Measurements from ENCODE around the gene TRIM59.

GRCh38 chr3:160413613-160414248 is 35.9 kb downstream of the TRIM59 start:
- TF ChIP-seq CTCF (IDR thresholded peaks at IDR 0.05 in 4 of 5, conservative IDR thresholded peaks at IDR 0.05 in 1 of 5) (peak; percentile 55 to 87 (median 74)), POLR2A (IDR thresholded peaks at IDR 0.05) (no peak)

Data from gastrocnemius medialis (tissue), 4 donors.